Thoracic aorta (tissue), 2 donors: ENCODE results near the gene TMEM129. TPM values are rescaled to one million over a fixed set of nuclear protein-coding genes. Genes with fewer than 3 reads are reported as not detected.

Experiments
- ATAC-seq: fragments of 150-250 bp; one replicate; pipeline ENCODE4 v1.8.0; 2017; ENCODE audit warnings: low read depth; ENCODE audit not compliant: insufficient number of reproducible peaks, low FRiP score
- DNase-seq: peaks from one replicate; pipeline ENCODE4 v3.0.0-alpha.2; 2020; ENCODE audit warnings: low spot score
- H3K27ac ChIP-seq, 2 donors: fragments of 200-600 bp; sonication (generic); 1 replicate in 1 of 2; 2 replicates in 1 of 2; pipeline ENCODE4 v1.5.1; 2016; ENCODE audit warnings: mild to moderate bottlenecking in 2 of 2, moderate library complexity in 2 of 2
- H3K27me3 ChIP-seq: fragments of 200-600 bp; sonication (generic); replicated peaks from 2 replicates; pipeline ENCODE4 v1.6.0; 2016; ENCODE audit warnings: mild to moderate bottlenecking; ENCODE audit not compliant: insufficient read depth
- H3K36me3 ChIP-seq: fragments of 200-600 bp; sonication (generic); one replicate; pipeline ENCODE4 v1.5.1; 2016
- H3K4me1 ChIP-seq, 2 donors: fragments of 200-600 bp; sonication (generic); 1 replicate in 1 of 2; 2 replicates in 1 of 2; pipeline versions ENCODE4 v1.5.1 to v1.6.0; 2016; ENCODE audit warnings: low read depth in 2 of 2, mild to moderate bottlenecking in 1 of 2; ENCODE audit not compliant: control insufficient read depth in 1 of 2
- H3K4me3 ChIP-seq: fragments of 200-600 bp; sonication (generic); 2 replicates; pipeline ENCODE4 v1.5.1; 2016; ENCODE audit warnings: mild to moderate bottlenecking
- H3K9me3 ChIP-seq: fragments of 200-600 bp; sonication (generic); 2 replicates; pipeline ENCODE4 v1.5.1; 2016
- CTCF ChIP-seq: fragments of 200-600 bp; sonication (generic); IDR thresholded peaks from one replicate; pipeline ENCODE4 v1.5.1; 2019; ENCODE audit warnings: antibody characterized with exemption
- total RNA-seq, 2 donors: library from RNA; depleted of rRNA; stranded (reverse); fragments of >200 nt; gene quantifications; one replicate each; pipeline versions ENCODE4 v1.1.0 to v1.2.3, GENCODE V29; 2016

TMEM129 gene
- total RNA-seq, 2 donors from 2014 or later = 58.1 to 104 TPM

- no peaks in the 10 kb centered on the region for H3K9me3 ChIP-seq
- H3K4me3 ChIP-seq = no peak overlapping the region
- DNase-seq (no peak), ATAC-seq (no peak)
- no peaks in the 10 kb centered on the region for H3K27me3 ChIP-seq
- no peaks in the 10 kb centered on the region for H3K36me3 ChIP-seq
- no peaks in the 10 kb centered on the region for H3K4me1 ChIP-seq
- TF ChIP-seq CTCF = no peak
- no peak overlapping the region for H3K27ac ChIP-seq
These were observed 32.7 kb upstream of the TMEM129 start for GRCh38 chr4:1753697-1754311.

GRCh38 chr4:1753294-1753696 is 32.2 kb upstream of the TMEM129 start:
- Histone ChIP-seq H3K27ac (no peak overlapping the region), H3K27me3 (no peaks in the 10 kb centered on the region), H3K4me3 (no peak overlapping the region), H3K36me3 (no peaks in the 10 kb centered on the region), H3K4me1 (no peaks in the 10 kb centered on the region), H3K9me3 (no peaks in the 10 kb centered on the region)
- no peak for DNase-seq
- no peak for ATAC-seq
- TF ChIP-seq CTCF = no peak

- TF ChIP-seq CTCF = no peak
- Histone ChIP-seq H3K27ac (no peak overlapping the region), H3K4me3 (peak overlapping the region; percentile 14), H3K9me3 (no peaks in the 10 kb centered on the region), H3K36me3 (no peaks in the 10 kb centered on the region), H3K27me3 (no peaks in the 10 kb centered on the region), H3K4me1 (no peaks in the 10 kb centered on the region)
- ATAC-seq (no peak), DNase-seq (no peak)
These were observed 31.3 kb upstream of the TMEM129 start for GRCh38 chr4:1752284-1753041.

GRCh38 chr4:1751919-1752283 is 30.8 kb upstream of the TMEM129 start:
- H3K4me3 ChIP-seq = no peak overlapping the region
- no peaks in the 10 kb centered on the region for H3K4me1 ChIP-seq
- DNase-seq (no peak), ATAC-seq (no peak)
- H3K36me3 ChIP-seq = no peaks in the 10 kb centered on the region
- H3K9me3 ChIP-seq = no peaks in the 10 kb centered on the region
- TF ChIP-seq CTCF = no peak
- H3K27ac ChIP-seq = no peak overlapping the region
- H3K27me3 ChIP-seq = no peaks in the 10 kb centered on the region

- Histone ChIP-seq H3K4me3 (no peak overlapping the region), H3K27ac (no peak overlapping the region), H3K36me3 (no peaks in the 10 kb centered on the region), H3K9me3 (no peaks in the 10 kb centered on the region), H3K4me1 (no peaks in the 10 kb centered on the region), H3K27me3 (no peaks in the 10 kb centered on the region)
- DNase-seq (no peak), ATAC-seq (no peak)
- TF ChIP-seq CTCF = no peak
These were observed 30.2 kb upstream of the TMEM129 start for GRCh38 chr4:1751155-1751918.
